Head of caudate nucleus (tissue), 42 donors: ENCODE results near the gene ATP1B1.

Source experiments
- DNase-seq, 42 donors: peaks; one replicate each; pipeline versions ENCODE4 v3.0.0 to v3.0.0-alpha.2; 2020 to 2021; ENCODE audit warnings: mixed read lengths in 7 of 42
- intact Hi-C: fragments of 100-400 bp; cut with DNase I; formaldehyde crosslinking; loops from one replicate; pipeline ENCODE4 v1.15.0; 2022

ATP1B1 gene

DNA sequence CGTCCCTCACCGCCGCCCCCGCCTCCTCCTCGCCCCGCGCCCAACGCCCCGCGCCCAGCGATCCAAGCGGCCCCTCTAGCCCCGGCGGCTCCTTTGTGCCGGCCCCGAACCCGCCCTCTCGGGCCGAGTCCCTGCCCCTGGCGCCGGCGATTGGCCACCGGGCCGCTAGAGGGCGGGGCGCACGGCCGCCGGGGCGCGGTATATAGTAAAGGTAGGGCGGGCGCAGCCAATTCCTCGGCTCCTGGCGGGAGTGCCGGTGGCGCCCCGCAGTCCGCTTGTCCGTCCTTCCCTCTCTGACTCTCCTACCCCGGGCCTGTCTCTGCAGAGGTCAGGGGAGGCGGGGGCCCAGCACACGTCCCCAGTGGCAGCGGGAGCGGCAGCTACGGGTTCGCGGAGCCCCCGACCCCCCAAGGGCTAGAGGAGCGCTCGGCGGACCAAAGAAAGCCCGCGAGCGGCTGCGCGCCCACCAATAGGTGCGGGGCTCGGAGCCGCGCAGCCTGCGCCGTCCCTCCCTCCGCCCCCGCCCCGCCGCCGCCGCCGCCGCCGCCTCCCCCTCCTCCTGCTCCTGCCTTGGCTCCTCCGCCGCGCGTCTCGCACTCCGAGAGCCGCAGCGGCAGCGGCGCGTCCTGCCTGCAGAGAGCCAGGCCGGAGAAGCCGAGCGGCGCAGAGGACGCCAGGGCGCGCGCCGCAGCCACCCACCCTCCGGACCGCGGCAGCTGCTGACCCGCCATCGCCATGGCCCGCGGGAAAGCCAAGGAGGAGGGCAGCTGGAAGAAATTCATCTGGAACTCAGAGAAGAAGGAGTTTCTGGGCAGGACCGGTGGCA, at the start of gene ATP1B1:
Gene ATP1B1, plus strand, starts transcription at position 596 of the 826 bp plus-strand sequence. Its CDS starts 140 bp downstream, at position 736.
- DNase-seq: peak; percentile 68 to 96 (median 91)
- intact Hi-C loops: loop anchor here (5.0 to 10.0 kb wide), 3 partner anchors 112 to 469 kb away; no protein-coding TSS in a partner anchor

DNA sequence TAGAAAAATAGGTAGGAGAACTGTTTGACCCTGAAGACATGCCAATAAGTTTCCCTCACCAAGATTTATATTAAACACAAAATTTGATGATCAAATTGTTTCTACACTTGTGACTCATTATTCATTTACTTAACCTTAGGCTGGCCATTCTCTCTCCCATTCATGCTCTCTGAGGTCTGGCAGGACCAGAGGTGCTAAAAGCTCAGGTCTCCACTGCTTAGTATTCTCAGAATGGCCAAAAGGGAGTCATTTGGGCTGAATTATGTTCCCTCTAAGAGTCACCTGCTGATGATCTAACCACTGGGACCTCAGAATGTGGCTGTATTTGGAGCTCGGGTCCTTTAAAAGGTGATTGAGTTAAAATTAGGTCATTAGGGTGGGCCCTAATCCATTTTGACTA, 47.1 kb upstream of the ATP1B1 start:
- intact Hi-C loops: no loop called here
- DNase-seq: no peak

DNA sequence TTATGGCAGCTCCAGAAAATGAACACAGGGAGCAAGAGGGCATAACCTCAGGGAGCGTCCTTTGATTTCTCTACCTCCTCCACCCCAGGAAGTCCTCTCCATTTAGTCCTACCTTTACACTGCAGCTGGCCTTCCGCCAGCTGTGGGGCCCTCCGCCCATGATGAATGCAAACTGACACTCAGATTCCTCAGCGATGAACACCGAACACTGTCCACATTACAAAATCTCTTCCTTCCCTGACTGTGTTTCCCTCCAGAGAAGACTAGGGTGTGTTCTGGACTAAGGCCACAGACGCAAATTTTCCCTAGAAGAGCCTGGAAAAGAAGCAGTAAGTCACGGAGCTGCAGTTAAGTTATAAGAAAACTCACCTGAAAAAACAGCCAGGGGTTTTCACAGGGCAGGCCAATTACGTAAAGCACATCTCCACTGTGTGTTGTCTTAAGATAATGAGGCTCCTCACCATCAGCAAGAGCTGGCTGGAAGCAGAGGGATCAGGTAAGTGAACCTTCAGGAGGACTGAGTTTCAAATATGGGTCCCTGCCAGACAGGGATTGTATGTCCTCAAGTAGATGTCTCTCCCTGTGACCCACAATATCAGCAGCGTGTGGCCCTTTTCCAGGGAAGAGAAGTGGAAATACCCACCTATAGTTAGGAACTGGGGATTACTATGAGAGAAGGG, 46.3 kb upstream of the ATP1B1 start:
- DNase-seq: no peak
- intact Hi-C loops: no loop called here

DNA sequence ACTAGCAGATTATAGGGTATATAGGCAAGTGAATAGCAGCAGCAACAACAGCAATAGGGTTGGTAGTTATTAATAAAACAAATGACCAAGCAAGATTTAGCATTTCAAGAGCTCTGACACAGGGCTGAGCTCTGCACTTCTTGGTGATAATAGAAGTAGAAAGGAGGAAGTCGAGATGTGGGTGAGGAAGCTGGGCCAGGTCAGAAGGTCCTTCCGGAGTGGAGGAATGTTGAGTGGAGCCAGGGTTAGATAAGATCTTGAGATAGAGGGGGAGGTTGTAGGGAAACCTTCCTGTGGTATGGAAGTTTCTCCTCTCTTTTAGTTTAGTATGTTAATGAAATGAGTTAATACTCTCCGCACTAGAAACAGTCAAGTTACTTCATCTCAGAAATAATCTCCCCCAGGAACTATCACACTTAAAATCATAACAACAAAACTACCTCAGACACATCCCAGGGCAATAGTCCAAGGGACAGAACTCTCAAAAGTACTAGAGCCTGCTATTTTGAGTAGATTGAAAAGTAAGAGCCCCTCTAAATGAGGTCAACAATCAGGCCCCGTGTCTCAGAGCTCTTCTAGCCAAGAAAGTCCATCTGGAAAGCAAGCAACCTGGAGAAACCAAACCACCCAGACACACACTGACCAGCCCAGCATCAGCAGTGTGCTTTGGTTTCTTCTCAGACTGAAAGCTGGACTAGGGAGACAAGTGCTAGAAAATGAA, 45.4 kb upstream of the ATP1B1 start:
- DNase-seq: peak in 1 of 42 donors; percentile 31
- intact Hi-C loops: no loop called here

DNA sequence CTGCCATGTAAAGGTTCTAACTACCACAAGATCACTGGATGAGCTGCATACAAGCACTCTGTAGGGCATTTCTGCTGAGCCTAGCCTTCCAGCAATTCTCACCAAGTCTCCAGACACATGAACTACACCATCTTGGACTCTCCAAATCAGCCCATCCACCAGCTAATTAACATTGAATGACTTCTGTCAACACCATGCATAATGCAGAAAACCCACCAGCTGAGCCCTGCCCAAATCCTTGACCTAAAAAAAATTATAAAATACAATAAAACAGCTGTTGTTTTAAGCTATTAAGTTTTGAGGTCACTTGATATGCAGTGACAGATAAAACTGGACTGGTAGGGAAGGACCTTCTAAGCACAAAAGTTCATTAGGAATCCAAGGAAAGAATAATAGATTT, 44.3 kb upstream of the ATP1B1 start:
- intact Hi-C loops: no loop called here
- no peak for DNase-seq

DNA sequence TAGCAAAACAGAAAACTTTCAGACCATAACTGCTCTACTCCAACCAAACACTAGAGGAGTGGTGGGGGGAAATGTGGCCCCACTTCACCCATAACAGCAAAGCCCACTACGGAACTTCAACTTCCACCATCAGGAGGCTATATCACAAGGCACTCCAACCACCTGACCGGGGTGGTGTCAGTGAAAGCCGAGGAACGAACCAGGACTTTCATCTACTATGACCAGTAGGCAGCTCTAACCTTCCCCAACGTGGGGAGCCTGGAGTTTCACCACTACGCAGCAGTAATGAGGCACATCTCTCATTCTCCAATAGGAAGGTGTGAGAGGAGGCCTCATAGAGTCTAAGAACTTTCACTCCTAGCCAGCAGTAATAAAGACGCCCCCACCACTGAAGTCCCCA, 42.4 kb upstream of the ATP1B1 start:
- intact Hi-C loops: no loop called here
- no peak for DNase-seq

DNA sequence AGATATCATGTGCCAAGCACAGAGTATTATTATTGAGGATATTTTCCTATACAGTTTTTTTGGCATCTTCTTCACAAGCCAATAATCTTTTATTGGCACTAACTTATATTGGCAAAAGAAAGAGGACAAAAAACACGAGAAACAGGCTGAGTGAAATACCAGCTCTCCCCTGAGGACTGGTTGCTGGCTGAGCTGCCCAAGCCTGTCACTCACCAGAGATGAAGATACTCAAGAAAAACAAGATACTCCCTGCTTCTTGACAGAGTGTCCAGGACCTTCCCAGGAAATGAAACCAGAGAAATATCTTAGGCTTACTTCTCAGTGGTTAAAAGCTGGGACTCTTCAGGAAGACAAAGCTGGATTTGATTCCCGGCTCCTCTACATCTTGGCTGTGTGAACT, 35.9 kb upstream of the ATP1B1 start:
- intact Hi-C loops: no loop called here
- no peak for DNase-seq

DNA sequence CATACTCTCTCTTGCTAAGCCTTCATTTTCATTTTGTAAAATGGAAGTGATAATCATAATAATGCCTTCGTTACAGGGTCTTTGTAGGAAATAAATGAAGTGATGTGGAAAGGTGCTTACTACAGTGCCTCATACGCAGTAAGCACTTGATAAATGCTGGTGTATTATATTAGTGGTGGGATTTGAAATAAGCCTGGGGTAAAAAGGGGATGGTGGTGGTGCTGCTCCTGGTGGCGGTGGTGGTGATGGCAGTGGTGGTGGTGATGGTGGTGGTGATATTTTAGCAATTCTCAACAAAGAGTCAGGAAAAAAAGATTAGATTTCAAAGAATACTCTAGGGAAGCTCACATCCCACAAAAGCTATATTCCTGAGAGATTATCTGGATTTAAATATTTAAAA, 35.5 kb upstream of the ATP1B1 start:
- intact Hi-C loops: no loop called here

DNA sequence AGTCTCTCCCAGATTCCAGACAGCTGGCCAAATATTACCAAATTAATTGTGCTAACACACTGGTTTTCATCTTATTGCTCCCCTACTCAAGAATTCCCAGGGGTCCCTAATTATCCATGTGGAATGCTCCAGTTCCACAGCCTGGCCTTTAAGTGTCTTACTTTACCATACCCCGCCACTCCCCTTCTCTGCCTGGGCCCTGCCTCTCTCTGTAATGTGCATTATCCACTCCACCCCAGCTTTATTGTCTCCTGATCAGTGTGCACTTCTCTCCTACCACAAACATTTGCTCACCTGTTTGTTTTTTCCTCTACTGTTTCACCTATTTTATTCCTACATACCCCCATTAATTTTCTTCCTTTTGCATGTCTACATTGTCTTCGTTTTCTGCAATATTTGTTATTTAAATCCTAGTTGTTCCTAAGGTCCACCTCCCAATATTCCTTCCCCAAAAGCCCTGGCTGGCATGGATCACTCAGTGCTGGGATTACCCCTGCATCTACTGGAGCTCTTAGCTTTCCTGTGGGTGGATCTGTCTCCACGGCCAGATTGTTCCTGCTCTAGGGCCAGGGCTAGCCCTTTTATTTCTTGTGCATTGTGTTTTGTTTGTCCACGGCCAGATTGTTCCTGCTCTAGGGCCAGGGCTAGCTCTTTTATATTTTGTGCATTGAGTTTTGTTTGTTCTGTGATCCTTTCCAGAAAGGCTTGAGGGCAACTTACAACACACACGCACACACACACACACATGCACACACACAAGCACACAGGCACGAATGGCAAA, 33.4 kb upstream of the ATP1B1 start:
- peak in 2 of 42 donors; percentile 13 to 16 for DNase-seq
- intact Hi-C loops: no loop called here

More for the DNA sequence above, 35.5 kb upstream of the ATP1B1 start:
- no peak for DNase-seq

DNA sequence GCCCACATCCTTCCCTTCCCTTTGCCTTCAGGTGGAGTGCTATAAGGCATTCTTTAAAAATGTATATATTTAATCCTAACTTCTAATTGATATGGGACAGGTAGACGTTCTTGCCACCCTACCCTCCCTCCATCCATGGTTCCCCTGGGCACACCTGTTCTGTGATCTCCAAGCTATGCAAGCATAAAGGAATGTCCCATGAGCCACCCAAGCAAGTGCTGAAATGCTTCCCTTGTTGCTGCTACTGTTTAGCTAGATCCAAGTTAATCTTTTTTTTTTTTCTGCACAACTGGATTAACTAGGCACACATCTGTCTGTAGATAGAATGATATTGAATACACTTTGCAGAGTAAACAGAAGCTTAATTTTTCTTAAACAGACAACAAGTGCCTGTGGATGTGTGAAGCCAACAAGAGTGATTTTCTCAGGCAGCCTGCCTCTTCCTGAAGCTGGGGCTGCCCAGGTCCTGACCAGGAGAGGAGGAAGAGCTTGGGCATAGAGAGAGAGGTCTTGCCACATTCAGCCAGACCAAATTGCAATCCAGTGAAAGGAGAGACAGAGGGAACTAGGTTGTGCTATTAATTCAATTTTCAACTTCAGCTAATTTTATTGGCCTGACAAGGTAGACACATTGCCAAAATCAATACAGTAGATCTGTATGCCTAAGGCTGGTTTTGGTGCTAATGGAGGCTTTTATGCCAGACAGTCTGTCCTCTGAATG, 28.2 kb upstream of the ATP1B1 start:
- intact Hi-C loops: no loop called here
- DNase-seq: no peak

DNA sequence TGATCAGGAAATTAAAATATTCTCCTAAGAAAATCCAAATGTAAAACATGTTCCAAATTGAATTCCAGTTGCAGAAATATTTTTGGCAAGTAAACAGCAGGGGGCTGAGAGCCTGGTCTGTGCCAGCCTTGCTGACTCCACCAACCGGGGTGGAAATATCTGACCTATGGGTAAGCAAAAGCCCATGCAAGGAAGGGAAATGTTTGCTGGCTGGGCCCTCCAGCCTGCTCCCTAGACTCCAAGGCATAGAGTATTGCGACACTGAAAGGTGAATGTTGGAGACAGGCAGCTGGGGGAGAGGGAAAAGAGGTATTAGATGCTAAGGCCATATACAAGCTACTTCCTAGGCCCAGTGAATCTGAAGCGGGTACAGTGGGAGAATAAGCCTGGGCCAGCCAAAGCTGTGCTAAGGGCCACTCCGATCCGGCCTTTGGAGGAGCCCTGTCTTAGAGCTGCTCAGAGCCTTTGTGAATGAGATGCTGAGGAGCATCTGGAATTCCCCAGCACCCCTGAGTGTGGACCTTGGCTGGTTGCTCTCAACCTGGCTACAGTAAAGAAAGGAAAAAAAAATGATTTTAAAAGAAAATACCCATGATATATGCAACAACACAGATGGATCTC, 24.9 kb upstream of the ATP1B1 start:
- DNase-seq: peak in 2 of 42 donors; percentile 14 to 48
- intact Hi-C loops: no loop called here

DNA sequence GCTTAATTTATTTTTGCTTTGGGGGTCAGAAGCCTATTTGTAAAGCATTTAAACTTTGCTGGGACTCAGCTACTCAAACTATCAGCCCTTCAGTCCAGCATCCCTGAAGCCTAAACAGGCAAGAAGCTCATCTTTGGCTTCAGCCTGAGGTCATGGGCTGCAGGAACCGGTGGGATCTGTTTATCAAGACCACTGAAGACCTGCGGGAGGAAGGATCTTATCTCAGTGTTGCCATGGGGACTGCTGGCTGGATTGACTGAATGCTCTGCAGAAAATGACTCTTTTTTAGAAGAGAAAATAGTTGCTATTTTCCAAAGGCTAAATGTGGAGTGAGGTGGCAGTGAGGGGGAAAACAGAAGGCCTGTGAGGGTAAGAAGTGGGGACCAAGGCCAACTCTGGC, 20.6 kb upstream of the ATP1B1 start:
- intact Hi-C loops: no loop called here
- DNase-seq: no peak

DNA sequence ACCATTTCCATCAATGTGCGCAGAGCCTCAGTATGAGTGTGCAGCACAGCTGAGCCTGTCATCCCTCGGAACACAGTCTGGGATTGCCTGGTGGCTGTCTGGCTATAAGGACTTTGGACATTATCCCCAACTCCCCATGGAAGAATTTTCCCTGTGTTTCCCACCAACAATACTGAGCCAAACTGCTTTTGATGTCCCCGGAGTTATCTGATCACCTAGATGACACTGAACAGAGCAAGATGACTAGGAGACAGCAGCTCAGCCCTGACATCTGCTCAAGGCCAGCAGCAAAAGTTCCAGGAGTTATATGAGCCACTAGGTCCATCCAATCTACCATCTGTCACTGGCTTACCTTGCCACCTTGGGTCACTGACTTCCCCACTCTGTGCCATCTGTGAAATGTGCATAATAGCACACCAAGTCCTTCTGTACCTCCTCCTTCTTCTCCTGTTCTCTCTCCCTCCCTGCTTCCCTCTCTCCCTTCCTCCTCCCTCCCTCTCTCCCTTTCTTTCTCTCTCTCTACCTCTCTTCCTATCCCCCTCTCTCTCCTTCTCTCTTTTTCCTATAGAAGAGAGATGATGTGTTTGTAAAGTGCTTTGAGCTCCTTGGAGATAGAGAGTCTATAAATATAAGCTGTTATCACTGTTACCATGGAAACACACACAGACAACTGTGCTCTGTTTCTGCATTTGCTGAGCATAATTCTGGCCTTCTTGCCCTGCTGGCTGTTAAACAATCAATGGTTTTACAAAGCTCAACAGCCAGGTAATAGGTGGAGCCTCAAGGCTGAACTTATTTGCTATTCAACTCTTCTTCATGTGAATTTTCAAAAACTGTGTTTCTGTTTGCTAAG, 19.7 kb upstream of the ATP1B1 start:
- peak in 3 of 42 donors; percentile 39 to 61 (median 54) for DNase-seq
- intact Hi-C loops: no loop called here

DNA sequence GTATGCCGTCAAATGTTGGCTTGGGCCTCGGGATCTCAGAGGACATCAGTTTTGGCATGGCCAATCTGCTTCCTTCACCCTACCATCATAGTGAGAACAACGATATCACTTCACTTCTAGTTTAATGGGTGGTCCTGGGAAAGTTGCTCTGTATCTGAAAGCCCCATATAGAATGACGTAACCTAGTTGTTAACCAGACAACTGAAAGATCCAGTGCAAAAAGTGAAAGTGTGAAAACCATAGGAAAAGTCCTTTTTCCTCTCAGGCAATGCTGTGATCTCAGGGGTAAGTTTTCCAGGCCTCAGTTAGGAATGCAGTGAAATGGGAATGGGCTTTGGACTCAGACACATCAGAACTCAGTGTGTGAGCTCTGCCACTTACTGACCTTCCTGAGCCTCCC, 18.6 kb upstream of the ATP1B1 start:
- intact Hi-C loops: no loop called here

DNA sequence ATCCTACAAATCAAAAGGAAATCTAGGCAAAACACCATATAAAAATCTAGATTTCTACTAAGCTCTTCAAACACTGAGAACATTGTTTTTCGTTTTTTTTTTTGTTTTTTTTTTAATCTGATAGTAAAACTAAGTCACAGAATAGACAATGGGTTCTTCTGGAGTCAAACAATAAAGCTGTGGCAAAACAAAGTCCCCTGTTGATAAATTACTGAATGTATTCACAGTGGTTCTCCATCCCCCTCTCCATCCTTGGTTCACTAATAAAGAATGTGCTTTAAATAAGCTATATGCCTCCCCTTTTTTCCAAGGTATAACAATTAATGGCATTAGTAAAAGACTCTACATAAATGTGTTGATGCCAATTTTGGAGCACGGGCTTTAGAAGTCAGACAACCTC, 16.7 kb upstream of the ATP1B1 start:
- intact Hi-C loops: no loop called here
- peak in 2 of 42 donors; percentile 56 to 63 for DNase-seq

More for the DNA sequence above, 18.6 kb upstream of the ATP1B1 start:
- DNase-seq: no peak

DNA sequence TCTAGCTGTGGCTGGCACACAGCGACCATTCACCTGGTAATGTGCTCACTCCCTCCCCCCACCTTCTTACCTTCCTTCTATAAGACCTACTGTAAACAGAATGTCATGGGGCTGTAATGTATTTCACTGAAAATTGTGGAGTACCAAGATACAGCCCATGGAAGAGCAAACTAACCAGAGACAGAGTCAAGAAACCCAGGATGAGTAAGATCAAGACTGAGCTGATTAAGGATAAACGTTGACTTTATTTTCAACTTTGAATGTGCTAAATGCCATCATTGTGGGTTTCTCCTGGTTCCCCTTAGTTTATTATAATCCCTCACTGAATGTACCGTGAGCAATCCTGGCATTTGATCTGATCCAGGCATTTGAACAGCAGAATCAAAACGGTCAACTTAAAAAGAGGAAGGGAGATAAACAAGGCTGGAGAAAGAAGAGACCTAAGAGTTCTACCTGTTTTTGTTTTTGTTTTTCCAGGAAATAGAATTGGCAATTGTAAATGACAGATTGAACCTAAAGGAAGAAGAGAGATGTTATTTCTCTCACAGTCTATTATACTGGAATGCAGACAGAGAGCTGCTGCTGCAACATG, 16.1 kb upstream of the ATP1B1 start:
- DNase-seq: no peak
- intact Hi-C loops: no loop called here

DNA sequence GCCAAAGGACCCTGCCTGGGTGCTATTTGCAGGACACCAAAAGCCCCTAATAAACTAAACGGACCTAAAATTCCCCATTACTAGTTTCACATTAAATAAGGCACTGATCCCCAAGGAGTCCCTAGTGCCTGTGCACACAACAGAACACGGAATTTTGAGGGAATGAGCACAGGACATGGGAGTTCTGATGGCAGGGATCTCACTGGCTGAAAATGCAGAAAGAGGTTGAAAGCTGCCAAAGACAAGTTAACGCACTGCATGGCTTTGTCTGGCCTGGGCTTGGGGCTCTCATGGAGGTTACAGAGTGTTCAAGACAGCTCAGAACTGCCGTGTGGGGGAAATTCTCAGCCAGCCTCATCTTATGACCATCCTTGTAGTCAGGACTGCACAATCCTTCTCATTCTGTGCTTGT, 15.6 kb upstream of the ATP1B1 start:
- intact Hi-C loops: no loop called here

More for the DNA sequence above, 15.6 kb upstream of the ATP1B1 start:
- peak in 3 of 42 donors; percentile 36 to 61 (median 48) for DNase-seq
